ENCODE data around the gene PTBP1. TPM values are rescaled to one million over a fixed set of nuclear protein-coding genes. Genes with fewer than 3 reads are reported as not detected.

The PTBP1 gene
- total and polyA plus RNA-seq, 2 donors (not counting 1 experiment from before 2014, with no cell fraction given) = 74.6 to 83.1 TPM

- DNase-seq (ENCODE audit: low read depth in 2 of 2) = no peak
- no peak overlapping the region for H3K9ac ChIP-seq (ENCODE audit: insufficient read depth, low read length)
- no peak overlapping the region for H3K27ac ChIP-seq (ENCODE audit: insufficient read depth, low read length)
- no peaks in the 10 kb centered on the region for H3K9me3 ChIP-seq (ENCODE audit: control insufficient read depth, insufficient read depth, low read depth, low read length)
- no peaks in the 10 kb centered on the region for H3K79me2 ChIP-seq (ENCODE audit: control insufficient read depth, insufficient read depth, low read length)
- H2AFZ ChIP-seq (ENCODE audit: low read length) = no peak overlapping the region
- TF ChIP-seq EZH2 (IDR thresholded peaks at IDR 0.05; ENCODE audit: low read length, missing control alignments) (no peak), CTCF (conservative IDR thresholded peaks at IDR 0.05 in 1 of 2, IDR thresholded peaks at IDR 0.05 in 1 of 2; ENCODE audit: low read depth in 1 of 2, low read length in 2 of 2) (no peak)
- H3K4me3 ChIP-seq (replicated peaks in 1 of 4; ENCODE audit: control extremely low read depth in 1 of 4, insufficient read depth in 1 of 4, low read depth in 3 of 4, low read length in 4 of 4) = no peak overlapping the region
- H3K4me2 ChIP-seq (ENCODE audit: extremely low read depth, insufficient read depth, low read length) = no peak overlapping the region
- peaks cover 16% of the 10 kb centered on the region for H3K4me1 ChIP-seq (ENCODE audit: control insufficient read depth, extremely low read depth, insufficient read depth, low read length)
- no peaks in the 10 kb centered on the region for H3K27me3 ChIP-seq (ENCODE audit: control insufficient read depth, insufficient read depth, low read length)
- H3K36me3 ChIP-seq (ENCODE audit: control insufficient read depth, insufficient read depth, low read length) = no peaks in the 10 kb centered on the region
- H4K20me1 ChIP-seq (ENCODE audit: control insufficient read depth, extremely low read depth, insufficient read depth, low read length) = no peaks in the 10 kb centered on the region
Measured at GRCh38 chr19:755063-755462, 42.2 kb upstream of the PTBP1 start.

DNA sequence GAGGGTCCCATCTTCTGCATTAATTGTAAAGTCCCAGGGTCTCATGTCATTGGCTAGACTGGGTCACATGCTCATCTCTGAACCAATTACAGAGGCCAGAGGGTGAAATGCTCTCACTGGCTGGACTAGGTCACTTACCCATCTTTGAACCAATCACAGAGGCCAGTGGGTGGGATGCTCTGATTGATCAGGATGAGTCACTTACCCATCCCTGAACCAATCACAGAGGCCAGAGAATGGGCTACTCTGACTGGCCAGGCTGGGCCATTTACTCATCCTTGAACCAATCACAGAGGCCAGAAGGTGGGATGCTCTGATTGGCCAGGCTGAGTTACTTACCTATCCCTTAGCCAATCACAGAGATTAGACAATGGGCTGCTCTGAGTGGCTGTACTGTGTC, 41.0 kb upstream of the PTBP1 start:
- TF ChIP-seq EZH2 (IDR thresholded peaks at IDR 0.05; ENCODE audit: low read length, missing control alignments) (no peak), CTCF (conservative IDR thresholded peaks at IDR 0.05 in 1 of 2, IDR thresholded peaks at IDR 0.05 in 1 of 2; ENCODE audit: low read depth in 1 of 2, low read length in 2 of 2) (no peak)
- Histone ChIP-seq H2AFZ (ENCODE audit: low read length) (no peak overlapping the region), H3K4me1 (ENCODE audit: control insufficient read depth, extremely low read depth, insufficient read depth, low read length) (peaks cover 15% of the 10 kb centered on the region), H3K79me2 (ENCODE audit: control insufficient read depth, insufficient read depth, low read length) (no peaks in the 10 kb centered on the region), H4K20me1 (ENCODE audit: control insufficient read depth, extremely low read depth, insufficient read depth, low read length) (no peaks in the 10 kb centered on the region), H3K36me3 (ENCODE audit: control insufficient read depth, insufficient read depth, low read length) (no peaks in the 10 kb centered on the region), H3K4me2 (ENCODE audit: extremely low read depth, insufficient read depth, low read length) (no peak overlapping the region), H3K9me3 (ENCODE audit: control insufficient read depth, insufficient read depth, low read depth, low read length) (no peaks in the 10 kb centered on the region), H3K27ac (ENCODE audit: insufficient read depth, low read length) (no peak overlapping the region), H3K27me3 (ENCODE audit: control insufficient read depth, insufficient read depth, low read length) (no peaks in the 10 kb centered on the region), H3K4me3 (replicated peaks in 1 of 4; ENCODE audit: control extremely low read depth in 1 of 4, insufficient read depth in 1 of 4, low read depth in 3 of 4, low read length in 4 of 4) (no peak overlapping the region), H3K9ac (ENCODE audit: insufficient read depth, low read length) (no peak overlapping the region)
- DNase-seq (ENCODE audit: low read depth in 2 of 2) = peak; percentile 36 to 66

DNA sequence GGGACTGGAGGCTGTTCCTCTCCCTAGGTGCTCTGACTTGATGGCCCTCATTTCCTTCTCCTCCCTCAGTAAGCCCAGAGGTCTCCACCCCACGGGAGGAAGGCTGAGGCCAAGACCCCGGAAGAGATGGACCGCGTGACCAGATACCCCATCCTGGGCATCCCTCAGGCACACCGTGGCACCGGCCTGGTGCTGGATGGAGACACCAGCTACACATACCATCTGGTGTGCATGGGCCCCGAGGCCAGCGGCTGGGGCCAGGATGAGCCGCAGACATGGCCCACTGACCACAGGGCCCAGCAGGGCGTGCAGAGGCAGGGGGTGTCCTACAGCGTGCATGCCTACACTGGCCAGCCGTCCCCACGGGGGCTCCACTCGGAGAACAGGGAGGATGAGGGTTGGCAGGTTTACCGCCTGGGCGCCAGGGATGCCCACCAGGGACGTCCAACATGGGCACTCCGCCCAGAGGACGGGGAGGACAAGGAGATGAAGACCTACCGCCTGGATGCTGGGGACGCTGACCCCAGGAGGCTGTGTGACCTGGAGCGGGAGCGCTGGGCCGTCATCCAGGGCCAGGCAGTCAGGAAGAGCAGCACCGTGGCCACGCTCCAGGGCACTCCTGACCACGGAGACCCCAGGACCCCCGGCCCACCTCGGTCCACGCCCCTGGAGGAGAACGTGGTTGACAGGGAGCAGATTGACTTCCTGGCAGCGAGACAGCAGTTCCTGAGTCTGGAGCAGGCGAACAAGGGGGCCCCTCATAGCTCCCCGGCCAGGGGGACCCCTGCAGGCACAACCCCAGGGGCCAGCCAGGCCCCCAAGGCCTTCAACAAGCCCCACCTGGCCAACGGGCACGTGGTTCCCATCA, 40.2 kb upstream of the PTBP1 start:
- Histone ChIP-seq H2AFZ (ENCODE audit: low read length) (no peak overlapping the region), H3K4me2 (ENCODE audit: extremely low read depth, insufficient read depth, low read length) (no peak overlapping the region), H3K4me3 (replicated peaks in 1 of 4; ENCODE audit: control extremely low read depth in 1 of 4, insufficient read depth in 1 of 4, low read depth in 3 of 4, low read length in 4 of 4) (no peak overlapping the region), H3K27ac (ENCODE audit: insufficient read depth, low read length) (no peak overlapping the region), H3K36me3 (ENCODE audit: control insufficient read depth, insufficient read depth, low read length) (no peaks in the 10 kb centered on the region), H4K20me1 (ENCODE audit: control insufficient read depth, extremely low read depth, insufficient read depth, low read length) (no peaks in the 10 kb centered on the region), H3K9me3 (ENCODE audit: control insufficient read depth, insufficient read depth, low read depth, low read length) (no peaks in the 10 kb centered on the region), H3K4me1 (ENCODE audit: control insufficient read depth, extremely low read depth, insufficient read depth, low read length) (peaks cover 7% of the 10 kb centered on the region), H3K27me3 (ENCODE audit: control insufficient read depth, insufficient read depth, low read length) (no peaks in the 10 kb centered on the region), H3K79me2 (ENCODE audit: control insufficient read depth, insufficient read depth, low read length) (no peaks in the 10 kb centered on the region), H3K9ac (ENCODE audit: insufficient read depth, low read length) (no peak overlapping the region)
- TF ChIP-seq CTCF (conservative IDR thresholded peaks at IDR 0.05 in 1 of 2, IDR thresholded peaks at IDR 0.05 in 1 of 2; ENCODE audit: low read depth in 1 of 2, low read length in 2 of 2) (no peak), EZH2 (IDR thresholded peaks at IDR 0.05; ENCODE audit: low read length, missing control alignments) (no peak)
- DNase-seq (ENCODE audit: low read depth in 2 of 2) = no peak

All from fibroblast of lung (primary cell).